K562 (cell line): ENCODE data around the gene VPS11. TPM values are rescaled to one million over a fixed set of nuclear protein-coding genes. Genes with fewer than 3 reads are reported as not detected.

Experiments
- GTF2E2 ChIP-seq: fragments of 200-800 bp; sonication (Bioruptor generic); IDR thresholded peaks from 2 replicates; pipeline ENCODE4 v1.6.1; 2016; ENCODE audit warnings: missing genetic modification characterization, missing compliant biosample characterization
- L3MBTL2 ChIP-seq: fragments of 450-650 bp; IDR thresholded peaks from 2 replicates; pipeline ENCODE4 v1.6.1; 2016; ENCODE audit warnings: mild to moderate bottlenecking, moderate library complexity
- SMAD1 ChIP-seq: fragments of 150-350 bp; IDR thresholded peaks from 2 replicates; pipeline ENCODE4 v1.6.1; 2014; ENCODE audit warnings: low read length, low read depth; ENCODE audit not compliant: partially characterized antibody
- SMC3 ChIP-seq: conservative IDR thresholded peaks from 2 replicates; pipeline ENCODE4 v1.6.1; 2011; ENCODE audit warnings: low read depth, low read length, improper control_type of control experiment; ENCODE audit not compliant: insufficient read depth
- TAF7 ChIP-seq: fragments of 450-650 bp; IDR thresholded peaks from 2 replicates; pipeline ENCODE4 v1.6.1; 2016; ENCODE audit warnings: missing genetic modification characterization, missing compliant biosample characterization
- TAL1 ChIP-seq: fragments of 450-650 bp; IDR thresholded peaks from 2 replicates; pipeline ENCODE4 v1.6.1; 2016; ENCODE audit warnings: mild to moderate bottlenecking
- ZNF232 ChIP-seq: sonication (generic); formaldehyde crosslinking; IDR thresholded peaks from 2 replicates; pipeline ENCODE4 v1.8.0; 2022; ENCODE audit warnings: mild to moderate bottlenecking, missing genetic modification reagents
- ZNF444 ChIP-seq: fragments of 250-450 bp; sonication (Bioruptor Pico); IDR thresholded peaks from 2 replicates; pipeline ENCODE4 v1.4.0; 2020; ENCODE audit warnings: mild to moderate bottlenecking, moderate library complexity
- ZNF586 ChIP-seq: fragments of 450-650 bp; formaldehyde crosslinking; conservative IDR thresholded peaks from 2 replicates; pipeline ENCODE4 v1.4.0; 2020; ENCODE audit warnings: mild to moderate bottlenecking, moderate library complexity
- ZNF695 ChIP-seq: fragments of 450-650 bp; formaldehyde crosslinking; IDR thresholded peaks from 2 replicates; pipeline ENCODE4 v1.4.0; 2020; ENCODE audit warnings: mild to moderate bottlenecking, moderate library complexity
- ZNF778 ChIP-seq: fragments of 450-650 bp; formaldehyde crosslinking; IDR thresholded peaks from 2 replicates; pipeline ENCODE4 v1.4.0; 2020; ENCODE audit warnings: mild to moderate bottlenecking, moderate library complexity
- polyA plus RNA-seq, 8 experiments: library from polyadenylated mRNA; depleted of rRNA in 4 of 8; stranded (reverse) in 5 of 8; unstranded in 3 of 8; fragments of >200 nt; fragmentation: Nextera tagmentation in 2 of 8; fragmentation: Illumina TruSeq in 1 of 8; extraction: Ambion mirVana in 2 of 8; extraction: Trizol in 1 of 8; gene quantifications; 2 replicates each; pipeline versions ENCODE4 v1.2.1 to v1.2.3, GENCODE V29; 2011 to 2014; ENCODE audit warnings: inconsistent platforms in 1 of 8, missing spikeins in 1 of 8
- total RNA-seq, 7 experiments: library from RNA; depleted of rRNA in 6 of 7; stranded (reverse); fragments of >200 nt in 6 of 7; fragmentation: Illumina TruSeq in 2 of 7; extraction: Trizol in 2 of 7; gene quantifications; 2 replicates each; pipeline versions ENCODE4 v1.2.1 to v1.2.3, GENCODE V29; 2011 to 2021; ENCODE audit warnings: low replicate concordance in 1 of 7
- TF ChIP-seq, protein P1 (sequence below), 2 experiments: IDR thresholded peaks; 2 replicates each; pipeline ENCODE4 v1.6.1; 2011; ENCODE audit warnings: borderline replicate concordance in 1 of 2, control low read depth in 1 of 2, low read depth in 1 of 2, low read length in 1 of 2, mild to moderate bottlenecking in 1 of 2, mixed read lengths in 1 of 2, moderate library complexity in 1 of 2; ENCODE audit not compliant: insufficient read depth in 1 of 2, insufficient read length in 1 of 2, poor library complexity in 1 of 2, severe bottlenecking in 1 of 2; ENCODE audit errors: extremely low read depth in 1 of 2
- TF ChIP-seq, protein P2 (sequence below): fragments of 200-800 bp; sonication (Bioruptor generic); IDR thresholded peaks from 2 replicates; pipeline ENCODE4 v1.6.1; 2016; ENCODE audit warnings: missing genetic modification characterization, missing compliant biosample characterization
- TF ChIP-seq, protein P3 (sequence below): IDR thresholded peaks from 2 replicates; pipeline ENCODE4 v1.6.1; 2012; ENCODE audit warnings: low read depth, low read length, improper control_type of control experiment, borderline replicate concordance
- TF ChIP-seq, protein P4 (sequence below), 2 experiments: fragments of 450-650 bp; IDR thresholded peaks; 2 replicates each; pipeline ENCODE4 v1.6.1; 2018; ENCODE audit warnings: mild to moderate bottlenecking in 2 of 2, low read depth in 1 of 2; ENCODE audit not compliant: partially characterized antibody in 2 of 2

VPS11 gene
- total and polyA plus RNA-seq, 9 of the 15 experiments (the other 6 are each of a cell fraction or from before 2014, with no cell fraction given), result 14.1 to 35.5 (median 27.5) TPM

DNA sequence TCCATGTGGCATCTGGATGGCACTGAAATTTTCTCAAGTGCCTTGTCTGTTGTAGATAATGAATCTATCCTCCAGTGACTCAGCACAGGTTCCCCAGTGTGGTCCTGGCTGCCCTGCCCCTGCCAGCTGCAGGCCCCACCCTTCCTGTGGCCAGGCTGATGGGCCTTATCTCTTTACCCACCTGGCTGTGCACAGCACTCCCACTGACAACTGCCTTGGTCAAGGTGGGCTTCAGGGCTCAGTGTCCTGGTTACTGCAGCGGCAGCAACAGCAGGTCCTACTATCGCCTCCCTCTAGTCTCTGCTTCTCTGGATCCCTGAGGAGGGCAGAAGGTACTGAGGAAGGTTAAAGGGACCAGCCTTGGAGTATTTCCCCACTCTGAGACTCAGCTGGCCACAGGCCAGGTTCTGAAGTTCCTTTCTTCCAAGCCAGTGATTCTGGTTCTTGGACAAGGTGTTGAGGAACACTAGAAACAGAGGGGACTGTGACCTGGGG, 20.2 kb downstream of the VPS11 start (continued):
- TF ChIP-seq, protein P1, sequence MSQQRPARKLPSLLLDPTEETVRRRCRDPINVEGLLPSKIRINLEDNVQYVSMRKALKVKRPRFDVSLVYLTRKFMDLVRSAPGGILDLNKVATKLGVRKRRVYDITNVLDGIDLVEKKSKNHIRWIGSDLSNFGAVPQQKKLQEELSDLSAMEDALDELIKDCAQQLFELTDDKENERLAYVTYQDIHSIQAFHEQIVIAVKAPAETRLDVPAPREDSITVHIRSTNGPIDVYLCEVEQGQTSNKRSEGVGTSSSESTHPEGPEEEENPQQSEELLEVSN (IDR thresholded peaks at IDR 0.05; ENCODE audit: borderline replicate concordance in 1 of 2, extremely low read depth in 1 of 2, insufficient read depth in 1 of 2, insufficient read length in 1 of 2, low read depth in 1 of 2, low read length in 1 of 2, poor library complexity in 1 of 2, severe bottlenecking in 1 of 2), result no peak
- TF ChIP-seq ZNF778 (CRISPR knock-in tag) (no peak), SMC3 (no peak), ZNF444 (no peak), SMAD1 (peak; percentile 50), TAL1 (peak; percentile 98), L3MBTL2 (peak; percentile 24; the same call in 1 of the 2 replicates), GTF2E2 (tag) (no peak), ZNF695 (CRISPR knock-in tag) (no peak), ZNF232 (no peak), TAF7 (tag) (no peak), ZNF586 (CRISPR knock-in tag) (no peak)
- TF ChIP-seq, protein P2, sequence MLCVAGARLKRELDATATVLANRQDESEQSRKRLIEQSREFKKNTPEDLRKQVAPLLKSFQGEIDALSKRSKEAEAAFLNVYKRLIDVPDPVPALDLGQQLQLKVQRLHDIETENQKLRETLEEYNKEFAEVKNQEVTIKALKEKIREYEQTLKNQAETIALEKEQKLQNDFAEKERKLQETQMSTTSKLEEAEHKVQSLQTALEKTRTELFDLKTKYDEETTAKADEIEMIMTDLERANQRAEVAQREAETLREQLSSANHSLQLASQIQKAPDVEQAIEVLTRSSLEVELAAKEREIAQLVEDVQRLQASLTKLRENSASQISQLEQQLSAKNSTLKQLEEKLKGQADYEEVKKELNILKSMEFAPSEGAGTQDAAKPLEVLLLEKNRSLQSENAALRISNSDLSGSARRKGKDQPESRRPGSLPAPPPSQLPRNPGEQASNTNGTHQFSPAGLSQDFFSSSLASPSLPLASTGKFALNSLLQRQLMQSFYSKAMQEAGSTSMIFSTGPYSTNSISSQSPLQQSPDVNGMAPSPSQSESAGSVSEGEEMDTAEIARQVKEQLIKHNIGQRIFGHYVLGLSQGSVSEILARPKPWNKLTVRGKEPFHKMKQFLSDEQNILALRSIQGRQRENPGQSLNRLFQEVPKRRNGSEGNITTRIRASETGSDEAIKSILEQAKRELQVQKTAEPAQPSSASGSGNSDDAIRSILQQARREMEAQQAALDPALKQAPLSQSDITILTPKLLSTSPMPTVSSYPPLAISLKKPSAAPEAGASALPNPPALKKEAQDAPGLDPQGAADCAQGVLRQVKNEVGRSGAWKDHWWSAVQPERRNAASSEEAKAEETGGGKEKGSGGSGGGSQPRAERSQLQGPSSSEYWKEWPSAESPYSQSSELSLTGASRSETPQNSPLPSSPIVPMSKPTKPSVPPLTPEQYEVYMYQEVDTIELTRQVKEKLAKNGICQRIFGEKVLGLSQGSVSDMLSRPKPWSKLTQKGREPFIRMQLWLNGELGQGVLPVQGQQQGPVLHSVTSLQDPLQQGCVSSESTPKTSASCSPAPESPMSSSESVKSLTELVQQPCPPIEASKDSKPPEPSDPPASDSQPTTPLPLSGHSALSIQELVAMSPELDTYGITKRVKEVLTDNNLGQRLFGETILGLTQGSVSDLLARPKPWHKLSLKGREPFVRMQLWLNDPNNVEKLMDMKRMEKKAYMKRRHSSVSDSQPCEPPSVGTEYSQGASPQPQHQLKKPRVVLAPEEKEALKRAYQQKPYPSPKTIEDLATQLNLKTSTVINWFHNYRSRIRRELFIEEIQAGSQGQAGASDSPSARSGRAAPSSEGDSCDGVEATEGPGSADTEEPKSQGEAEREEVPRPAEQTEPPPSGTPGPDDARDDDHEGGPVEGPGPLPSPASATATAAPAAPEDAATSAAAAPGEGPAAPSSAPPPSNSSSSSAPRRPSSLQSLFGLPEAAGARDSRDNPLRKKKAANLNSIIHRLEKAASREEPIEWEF, result no peak; the same call in 1 of the 2 replicates
- TF ChIP-seq, protein P3, sequence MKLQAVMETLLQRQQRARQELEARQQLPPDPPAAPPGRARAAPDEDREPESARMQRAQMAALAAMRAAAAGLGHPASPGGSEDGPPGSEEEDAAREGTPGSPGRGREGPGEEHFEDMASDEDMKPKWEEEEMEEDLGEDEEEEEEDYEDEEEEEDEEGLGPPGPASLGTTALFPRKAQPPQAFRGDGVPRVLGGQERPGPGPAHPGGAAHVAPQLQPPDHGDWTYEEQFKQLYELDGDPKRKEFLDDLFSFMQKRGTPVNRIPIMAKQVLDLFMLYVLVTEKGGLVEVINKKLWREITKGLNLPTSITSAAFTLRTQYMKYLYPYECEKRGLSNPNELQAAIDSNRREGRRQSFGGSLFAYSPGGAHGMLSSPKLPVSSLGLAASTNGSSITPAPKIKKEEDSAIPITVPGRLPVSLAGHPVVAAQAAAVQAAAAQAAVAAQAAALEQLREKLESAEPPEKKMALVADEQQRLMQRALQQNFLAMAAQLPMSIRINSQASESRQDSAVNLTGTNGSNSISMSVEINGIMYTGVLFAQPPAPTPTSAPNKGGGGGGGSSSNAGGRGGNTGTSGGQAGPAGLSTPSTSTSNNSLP, result no peak
- TF ChIP-seq, protein P4, sequence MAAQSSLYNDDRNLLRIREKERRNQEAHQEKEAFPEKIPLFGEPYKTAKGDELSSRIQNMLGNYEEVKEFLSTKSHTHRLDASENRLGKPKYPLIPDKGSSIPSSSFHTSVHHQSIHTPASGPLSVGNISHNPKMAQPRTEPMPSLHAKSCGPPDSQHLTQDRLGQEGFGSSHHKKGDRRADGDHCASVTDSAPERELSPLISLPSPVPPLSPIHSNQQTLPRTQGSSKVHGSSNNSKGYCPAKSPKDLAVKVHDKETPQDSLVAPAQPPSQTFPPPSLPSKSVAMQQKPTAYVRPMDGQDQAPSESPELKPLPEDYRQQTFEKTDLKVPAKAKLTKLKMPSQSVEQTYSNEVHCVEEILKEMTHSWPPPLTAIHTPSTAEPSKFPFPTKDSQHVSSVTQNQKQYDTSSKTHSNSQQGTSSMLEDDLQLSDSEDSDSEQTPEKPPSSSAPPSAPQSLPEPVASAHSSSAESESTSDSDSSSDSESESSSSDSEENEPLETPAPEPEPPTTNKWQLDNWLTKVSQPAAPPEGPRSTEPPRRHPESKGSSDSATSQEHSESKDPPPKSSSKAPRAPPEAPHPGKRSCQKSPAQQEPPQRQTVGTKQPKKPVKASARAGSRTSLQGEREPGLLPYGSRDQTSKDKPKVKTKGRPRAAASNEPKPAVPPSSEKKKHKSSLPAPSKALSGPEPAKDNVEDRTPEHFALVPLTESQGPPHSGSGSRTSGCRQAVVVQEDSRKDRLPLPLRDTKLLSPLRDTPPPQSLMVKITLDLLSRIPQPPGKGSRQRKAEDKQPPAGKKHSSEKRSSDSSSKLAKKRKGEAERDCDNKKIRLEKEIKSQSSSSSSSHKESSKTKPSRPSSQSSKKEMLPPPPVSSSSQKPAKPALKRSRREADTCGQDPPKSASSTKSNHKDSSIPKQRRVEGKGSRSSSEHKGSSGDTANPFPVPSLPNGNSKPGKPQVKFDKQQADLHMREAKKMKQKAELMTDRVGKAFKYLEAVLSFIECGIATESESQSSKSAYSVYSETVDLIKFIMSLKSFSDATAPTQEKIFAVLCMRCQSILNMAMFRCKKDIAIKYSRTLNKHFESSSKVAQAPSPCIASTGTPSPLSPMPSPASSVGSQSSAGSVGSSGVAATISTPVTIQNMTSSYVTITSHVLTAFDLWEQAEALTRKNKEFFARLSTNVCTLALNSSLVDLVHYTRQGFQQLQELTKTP (IDR thresholded peaks at IDR 0.05; ENCODE audit: low read depth in 1 of 2, partially characterized antibody in 2 of 2), result peak; percentile 61 to 87
